Ishikawa (cell line): ENCODE data around the gene ASAP3.

Source experiments
- CEBPB ChIP-seq: IDR thresholded peaks from 2 replicates; pipeline ENCODE4 v1.6.1; 2012
- CREB1 ChIP-seq: IDR thresholded peaks from 2 replicates; pipeline ENCODE4 v1.6.1; 2012; ENCODE audit warnings: low read depth
- EGR1 ChIP-seq: IDR thresholded peaks from 2 replicates; pipeline ENCODE4 v1.6.1; 2012
- EP300 ChIP-seq: IDR thresholded peaks from 2 replicates; pipeline ENCODE4 v1.6.1; 2012; ENCODE audit warnings: borderline replicate concordance
- FOXM1 ChIP-seq: IDR thresholded peaks from 2 replicates; pipeline ENCODE4 v1.6.1; 2012; ENCODE audit warnings: low read depth, borderline replicate concordance
- MAX ChIP-seq: IDR thresholded peaks from 2 replicates; pipeline ENCODE4 v1.6.1; 2012
- NFIC ChIP-seq: IDR thresholded peaks from 2 replicates; pipeline ENCODE4 v1.6.1; 2012
- RAD21 ChIP-seq: IDR thresholded peaks from 2 replicates; pipeline ENCODE4 v1.6.1; 2012; ENCODE audit warnings: low read depth
- TAF1 ChIP-seq: IDR thresholded peaks from 2 replicates; pipeline ENCODE4 v1.6.1; 2012; ENCODE audit warnings: low read depth, mild to moderate bottlenecking
- USF1 ChIP-seq: IDR thresholded peaks from 2 replicates; pipeline ENCODE4 v1.6.1; 2012
- YY1 ChIP-seq: IDR thresholded peaks from 2 replicates; pipeline ENCODE4 v1.6.1; 2012; ENCODE audit warnings: low read depth

- TF ChIP-seq MAX (no peak), YY1 (no peak), FOXM1 (no peak), NFIC (no peak), CEBPB (no peak), RAD21 (no peak), EGR1 (no peak), TAF1 (no peak), EP300 (no peak), CREB1 (no peak), USF1 (no peak)
Observed at GRCh38 chr1:23480187-23481025, 3.6 kb downstream of the ASAP3 start.
